Ovary (tissue), 9 donors: Measurements from ENCODE around the gene PPP1R2. TPM values are rescaled to one million over a fixed set of nuclear protein-coding genes. Genes with fewer than 3 reads are reported as not detected.

Experiments
- DNase-seq, 5 donors: peaks; one replicate each; pipeline ENCODE4 v3.0.0-alpha.2; 2019 to 2020
- H3K27ac ChIP-seq, 2 donors: fragments of 200-600 bp; one replicate each; pipeline versions ENCODE4 v1.5.1 to v1.8.0; 2019 to 2022
- H3K27me3 ChIP-seq: fragments of 200-600 bp; one replicate; pipeline ENCODE4 v1.8.0; 2022
- H3K36me3 ChIP-seq: fragments of 200-600 bp; sonication (generic); one replicate; pipeline ENCODE4 v1.5.1; 2019
- H3K4me1 ChIP-seq: one replicate; pipeline ENCODE4 v1.8.1; 2013; ENCODE audit warnings: mild to moderate bottlenecking, moderate library complexity; ENCODE audit not compliant: insufficient read depth
- H3K4me3 ChIP-seq: fragments of 200-600 bp; sonication (generic); one replicate; pipeline ENCODE4 v1.5.1; 2017
- H3K9me3 ChIP-seq, 2 donors: fragments of 200-600 bp in 1 of 2; sonication (generic) in 1 of 2; one replicate each; pipeline versions ENCODE4 v1.5.1 to v1.8.1; 2013 to 2019; ENCODE audit warnings: mild to moderate bottlenecking in 1 of 2, moderate library complexity in 1 of 2
- CTCF ChIP-seq, 3 donors: fragments of 450-650 bp in 2 of 3; fragments of 200-600 bp in 1 of 3; IDR thresholded peaks; one replicate each; pipeline versions ENCODE4 v1.5.1 to v1.8.0; 2016 to 2022; ENCODE audit warnings: antibody characterized with exemption in 3 of 3, mild to moderate bottlenecking in 1 of 3
- EP300 ChIP-seq: sonication (generic); formaldehyde crosslinking; IDR thresholded peaks from one replicate; pipeline ENCODE4 v1.6.1; 2017; ENCODE audit warnings: antibody characterized with exemption
- POLR2A ChIP-seq: fragments of 450-650 bp; IDR thresholded peaks from one replicate; pipeline ENCODE4 v1.6.1; 2017; ENCODE audit warnings: antibody characterized with exemption, mild to moderate bottlenecking, moderate library complexity
- WGBS, 3 donors: extraction: QIAGEN DNeasy Blood & Tissue Kit in 1 of 3; methylation state at CpG; one replicate each; pipeline versions ENCODE4 v1.1.5 to v1.1.7; 2013 to 2017; 5-methylcytosine and 5-hydroxymethylcytosine counted together
- intact Hi-C, 4 donors: fragments of 100-400 bp; cut with DNase I; formaldehyde crosslinking; loops; one replicate each; pipeline versions ENCODE4 v1.11.0 to v1.15.1; 2022 to 2023
- polyA plus RNA-seq, 2 donors: library from polyadenylated mRNA; stranded (reverse); fragments of 200-250 nt in 1 of 2; fragments of 350-450 nt in 1 of 2; fragmentation: Illumina TruSeq in 1 of 2; extraction: RNeasy Lipid Tissue Mini Kit (QIAGEN cat#74804) in 1 of 2; gene quantifications; one replicate each; pipeline ENCODE4 v1.2.3, GENCODE V29; 2013 to 2014
- total RNA-seq, 7 donors: library from RNA; depleted of rRNA in 2 of 7; stranded (reverse); fragments of >200 nt in 2 of 7; fragmentation: NEBNext Ultra II Directional in 3 of 7; extraction: Animal tissue kit (Norgen Biotek cat#: 25700) in 3 of 7; gene quantifications; one replicate each; pipeline versions ENCODE4 v1.1.0 to v1.2.4, GENCODE V29; 2016 to 2023
- donor health status: DM: no; HTN: no; CAD: no; lungs with moderate emphysema.
- donor health status: DM: no; HTN: no; CAD: no.
- donor health status: Bipolar disorder and iron deficiency.
- donor health status: DM: yes; HTN: yes; CAD: no.
- donor health status: DM: no; HTN: no; CAD: no.
- donor health status: DM: yes; HTN: yes; CAD: no.

The PPP1R2 gene
- total and polyA plus RNA-seq, 9 donors, result 22.5 to 50.2 (median 40.6) TPM

DNA sequence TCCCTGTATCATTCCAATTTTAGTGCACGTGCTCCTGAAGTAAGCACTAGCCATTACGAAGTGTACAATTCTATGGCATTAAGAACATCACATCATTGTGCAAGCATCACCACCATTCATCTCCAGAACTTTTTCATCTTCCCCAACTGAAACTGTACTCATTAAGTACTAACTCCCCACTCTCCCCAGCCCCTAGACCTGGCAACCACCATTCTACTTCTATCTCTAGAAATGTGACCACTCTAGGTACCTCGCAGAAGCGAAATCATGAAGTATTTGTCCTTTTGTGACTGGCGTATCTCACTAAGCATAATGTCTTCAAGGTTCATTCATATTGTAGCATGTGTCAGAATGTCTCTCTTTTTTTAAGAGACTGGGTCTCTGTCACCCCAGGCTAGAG, 11.4 kb downstream of the PPP1R2 start:
- intact Hi-C loops, result no loop called here
- DNase-seq, result no peak
- H3K9me3 ChIP-seq, result no peaks in the 10 kb centered on the region
- TF ChIP-seq CTCF (IDR thresholded peaks at IDR 0.05) (no peak), EP300 (no peak), POLR2A (no peak)
- H3K4me3 ChIP-seq, result no peak overlapping the region
- H3K27ac ChIP-seq, result no peak overlapping the region
- H3K36me3 ChIP-seq, result no peaks in the 10 kb centered on the region
- H3K27me3 ChIP-seq, result no peaks in the 10 kb centered on the region
- H3K4me1 ChIP-seq, result peaks cover 3% of the 10 kb centered on the region
- 87 to 93% (median 88%) methylated on average over 5 of the region's 5 CpGs for WGBS, 3 donors

GRCh38 chr3:195526492-195526891, 16.6 kb downstream of the PPP1R2 start:
- no peaks in the 10 kb centered on the region for H3K27me3 ChIP-seq
- no peak for TF ChIP-seq EP300
- no peak for TF ChIP-seq POLR2A
- no peak for TF ChIP-seq CTCF (IDR thresholded peaks at IDR 0.05)
- intact Hi-C loops, result loop anchor here in 2 of 4 donors (10.0 kb wide), 3 partner anchors 72 to 842 kb away; partner anchors contain the start of genes ACAP2 (in 1 of the 2) and FAM43A (in 1 of the 2)

DNA sequence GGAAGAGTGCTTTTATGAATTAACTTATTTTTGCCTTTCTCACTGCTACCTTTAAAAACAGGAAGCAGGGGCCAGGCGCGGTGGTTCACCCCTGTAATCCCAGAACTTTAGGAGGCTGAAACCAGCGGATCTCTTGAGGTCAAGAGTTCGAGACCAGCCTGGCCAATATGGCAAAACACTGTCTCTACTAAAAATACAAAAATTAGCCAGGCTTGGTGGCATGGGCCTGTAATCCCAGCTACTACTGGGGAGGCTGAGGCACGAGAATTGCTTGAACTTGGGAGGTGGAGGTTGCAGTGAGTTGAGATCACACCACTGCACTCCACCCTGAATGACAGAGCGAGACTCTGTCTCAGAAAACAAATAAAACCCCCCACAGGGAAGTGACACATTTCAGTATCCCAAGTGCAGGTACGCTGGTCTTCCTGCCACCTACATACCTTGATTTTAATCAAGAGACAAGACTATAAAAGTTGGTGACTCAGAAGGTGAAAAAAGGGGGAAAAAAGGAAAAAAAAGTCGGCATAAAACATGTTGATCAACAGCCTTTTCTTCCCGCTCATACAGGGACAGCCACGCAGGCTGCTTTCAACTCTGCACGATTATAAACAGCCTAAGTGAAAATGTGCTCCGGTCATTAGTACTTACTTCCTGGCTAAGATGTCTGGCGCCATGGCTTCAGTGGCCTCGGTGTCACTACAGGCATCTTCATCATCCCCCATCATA, 18.8 kb downstream of the PPP1R2 start:
- no peaks in the 10 kb centered on the region for H3K27me3 ChIP-seq
- no peak for TF ChIP-seq POLR2A
- no peak for TF ChIP-seq CTCF (IDR thresholded peaks at IDR 0.05)
- H3K4me1 ChIP-seq, result no peaks in the 10 kb centered on the region
- no peaks in the 10 kb centered on the region for H3K9me3 ChIP-seq
- WGBS, 3 donors, result 86 to 90% (median 86%) methylated on average over 14 of the region's 14 CpGs
- H3K4me3 ChIP-seq, result no peak overlapping the region
- no peaks in the 10 kb centered on the region for H3K36me3 ChIP-seq
- intact Hi-C loops, result loop anchor here in 3 of 4 donors (5.0 to 10.0 kb wide), 4 partner anchors 70 to 840 kb away; partner anchors contain the start of genes XXYLT1 (in 2 of the 3), ACAP2 (in 1 of the 3) and FAM43A (in 1 of the 3)
- DNase-seq, result no peak
- no peak overlapping the region for H3K27ac ChIP-seq

More at GRCh38 chr3:195526492-195526891, 16.6 kb downstream of the PPP1R2 start:
- no peaks in the 10 kb centered on the region for H3K36me3 ChIP-seq
- no peak overlapping the region for H3K27ac ChIP-seq
- 97 to 98% (median 97%) methylated on average over 4 of the region's 4 CpGs for WGBS, 3 donors
- no peaks in the 10 kb centered on the region for H3K9me3 ChIP-seq
- H3K4me3 ChIP-seq, result no peak overlapping the region
- no peak for DNase-seq
- no peaks in the 10 kb centered on the region for H3K4me1 ChIP-seq

DNA sequence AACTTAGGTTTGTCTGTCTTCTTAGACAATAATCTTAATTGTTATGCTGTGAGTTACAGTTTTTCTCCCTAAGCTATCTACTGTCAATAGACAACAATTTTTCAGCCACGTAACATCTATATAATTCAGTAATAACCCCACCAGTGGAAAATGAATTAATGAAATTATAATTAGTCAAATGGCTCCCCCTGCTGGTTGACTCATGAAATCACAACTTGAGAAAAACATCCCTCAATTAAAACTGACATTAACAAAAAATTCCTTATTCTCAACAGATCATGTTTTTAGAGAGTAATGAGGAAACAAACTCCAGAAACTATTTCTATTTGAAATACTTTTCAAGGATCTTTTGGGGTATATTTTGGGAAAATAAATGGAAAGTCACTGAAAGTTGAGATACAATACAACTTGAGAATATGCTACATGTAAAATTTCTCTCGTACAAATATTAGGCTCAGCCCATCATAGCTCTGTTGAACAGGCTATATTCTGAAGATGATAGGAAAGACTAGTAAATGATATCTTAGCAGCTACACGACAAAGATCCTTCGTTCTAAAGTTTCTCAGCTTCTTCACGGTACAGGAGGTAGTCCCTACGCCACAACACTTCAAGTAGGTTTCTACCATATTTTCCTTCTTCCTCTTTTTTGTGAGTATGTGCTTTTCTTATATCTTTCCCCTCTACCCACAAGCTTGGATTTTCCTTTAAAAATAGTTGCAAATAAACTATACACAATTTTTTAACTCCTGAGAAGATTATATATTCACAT, 20.7 kb downstream of the PPP1R2 start:
- no peak for DNase-seq
- H3K27ac ChIP-seq, result no peak overlapping the region
- 55 to 62% (median 62%) methylated on average over 6 of the region's 6 CpGs for WGBS, 3 donors
- no peaks in the 10 kb centered on the region for H3K9me3 ChIP-seq
- no peaks in the 10 kb centered on the region for H3K4me1 ChIP-seq
- H3K4me3 ChIP-seq, result no peak overlapping the region
- no peaks in the 10 kb centered on the region for H3K27me3 ChIP-seq
- H3K36me3 ChIP-seq, result no peaks in the 10 kb centered on the region
- peak; percentile 48 to 85 (median 75) for TF ChIP-seq CTCF (IDR thresholded peaks at IDR 0.05)
- no peak for TF ChIP-seq POLR2A
- no peak for TF ChIP-seq EP300
- intact Hi-C loops, result loop anchor here (2.0 to 10.0 kb wide), 5 partner anchors 68 to 838 kb away; partner anchors contain the start of genes XXYLT1 (in 4 of the 4), ACAP2 (in 1 of the 4) and FAM43A (in 1 of the 4)
